Panc1 (cell line): ENCODE results near the gene SH3BGR. TPM values are rescaled to one million over a fixed set of nuclear protein-coding genes. Genes with fewer than 3 reads are reported as not detected.

Source experiments
- ATAC-seq: fragments of 200-7000 bp; cut with Tn5 transposase; 2 replicates; pipeline ENCODE4 v1.9.1; 2020; ENCODE audit warnings: mild to moderate bottlenecking, moderate library complexity
- BruUV-seq: library from RNA; stranded (reverse); fragments of 400-500 nt; replicated peaks from 2 replicates; lab custom pipeline; 2021; lab: Mats Ljungman, UMichigan
- CTCF ChIA-PET: fragments of 300-600 bp; sonication (Branson Sonifier 250); formaldehyde crosslinking; loops from one replicate; lab custom pipeline; 2022; ENCODE audit warnings: antibody characterized with exemption; lab: Charles Lee
- POLR2A ChIA-PET: fragments of 300-600 bp; sonication (Branson Sonifier 250); formaldehyde crosslinking; loops from one replicate; lab custom pipeline; 2022; ENCODE audit warnings: antibody characterized with exemption; lab: Charles Lee
- DNase-seq: peaks from one replicate; pipeline ENCODE4 v3.0.0-alpha.2; 2010; ENCODE audit warnings: low read depth, low spot score
- H3K27ac ChIP-seq: 2 replicates; pipeline ENCODE4 v1.5.1; 2011; ENCODE audit warnings: mild to moderate bottlenecking, low read length, inconsistent platforms
- H3K27me3 ChIP-seq: fragments of 200-500 bp; sonication (Bioruptor generic); 2 replicates; pipeline ENCODE4 v1.6.0; 2014; ENCODE audit warnings: low read length, inconsistent platforms; ENCODE audit not compliant: control insufficient read depth, insufficient read depth
- H3K36me3 ChIP-seq: fragments of 200-500 bp; sonication (Bioruptor generic); 2 replicates; pipeline ENCODE4 v1.5.1; 2014; ENCODE audit warnings: inconsistent platforms, mild to moderate bottlenecking, low read length, moderate library complexity; ENCODE audit not compliant: control insufficient read depth, insufficient read depth
- H3K4me1 ChIP-seq: 2 replicates; pipeline ENCODE4 v1.5.1; 2011; ENCODE audit warnings: inconsistent platforms, mild to moderate bottlenecking, low read length, moderate library complexity; ENCODE audit not compliant: control insufficient read depth, insufficient read depth
- H3K4me3 ChIP-seq, 2 experiments: 2 replicates each; pipeline ENCODE4 v1.5.1; 2011 to 2012; ENCODE audit warnings: low read depth in 2 of 2, low read length in 2 of 2, mild to moderate bottlenecking in 2 of 2, inconsistent platforms in 1 of 2, moderate library complexity in 1 of 2
- H3K9me3 ChIP-seq: fragments of 200-500 bp; sonication (Bioruptor generic); 2 replicates; pipeline ENCODE4 v1.5.1; 2014; ENCODE audit warnings: low read depth, mild to moderate bottlenecking, inconsistent platforms, low read length, moderate library complexity; ENCODE audit not compliant: control insufficient read depth, insufficient read depth
- POLR2AphosphoS5 ChIP-seq: IDR thresholded peaks from 2 replicates; pipeline ENCODE4 v1.6.1; 2012; ENCODE audit warnings: mild to moderate bottlenecking, low read depth, low read length, moderate library complexity
- SIN3A ChIP-seq: IDR thresholded peaks from 2 replicates; pipeline ENCODE4 v1.6.1; 2012; ENCODE audit warnings: low read depth, mild to moderate bottlenecking, low read length, moderate library complexity, borderline replicate concordance; ENCODE audit not compliant: insufficient read depth
- TCF7L2 ChIP-seq: IDR thresholded peaks from 2 replicates; pipeline ENCODE4 v1.6.1; 2011; ENCODE audit warnings: mild to moderate bottlenecking, low read depth, low read length, inconsistent platforms
- in situ Hi-C: cut with HindIII; loops from 2 replicates; pipeline ENCODE4 v1.10.0; 2016; ENCODE audit warnings: low sequenced_read_pairs, low pct_unique_long_range_greater_than_20kb
- intact Hi-C: fragments of 100-400 bp; cut with micrococcal nuclease; formaldehyde crosslinking; loops from one replicate; pipeline ENCODE4 v1.10.0; 2022; ENCODE audit not compliant: unreplicated experiment
- total RNA-seq: library from RNA; stranded (reverse); gene quantifications from one replicate; pipeline ENCODE4 v1.2.1, GENCODE V29; 2021; ENCODE audit not compliant: unreplicated experiment
- TF ChIP-seq, protein P1 (sequence below): fragments of 450-650 bp; IDR thresholded peaks from 2 replicates; pipeline ENCODE4 v1.5.1; 2017; ENCODE audit warnings: mild to moderate bottlenecking
- TF ChIP-seq, protein P2 (sequence below), 2 experiments: IDR thresholded peaks; 2 replicates each; pipeline ENCODE4 v1.6.1; 2011 to 2012; ENCODE audit warnings: low read depth in 2 of 2, control low read depth in 1 of 2, low read length in 1 of 2, mild to moderate bottlenecking in 1 of 2, moderate library complexity in 1 of 2; ENCODE audit not compliant: insufficient read depth in 1 of 2

SH3BGR gene
- total RNA-seq, 1 experiment from 2014 or later, result 1.7 TPM

DNA sequence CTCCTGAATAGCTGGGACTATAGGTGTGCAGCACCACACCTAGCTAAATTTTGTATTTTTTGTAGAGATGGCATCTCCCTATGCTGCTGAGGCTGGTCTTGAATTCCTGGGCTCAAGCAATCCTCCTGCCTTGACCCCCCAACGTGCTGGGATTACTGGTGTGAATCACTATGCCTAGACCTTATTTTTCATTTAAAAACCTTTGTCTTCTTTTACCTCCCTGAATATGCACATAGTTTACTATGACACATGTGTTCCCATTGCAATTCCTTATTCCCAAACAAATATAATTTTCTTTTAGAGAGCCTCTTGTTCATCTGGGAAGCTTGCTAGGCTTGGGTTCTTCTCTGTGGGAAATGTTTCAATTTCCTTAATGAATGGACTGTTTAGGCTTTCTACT lies 16.8 kb downstream of the SH3BGR start:
- no peaks in the 10 kb centered on the region for H3K4me1 ChIP-seq
- ATAC-seq, result no peak
- intact Hi-C loops, result no loop called here
- POLR2A ChIA-PET, result no interaction called here
- H3K4me3 ChIP-seq, result no peak overlapping the region
- CTCF ChIA-PET, result no interaction called here
- TF ChIP-seq SIN3A, result no peak
- TF ChIP-seq POLR2AphosphoS5, result no peak
- TF ChIP-seq, protein P1, sequence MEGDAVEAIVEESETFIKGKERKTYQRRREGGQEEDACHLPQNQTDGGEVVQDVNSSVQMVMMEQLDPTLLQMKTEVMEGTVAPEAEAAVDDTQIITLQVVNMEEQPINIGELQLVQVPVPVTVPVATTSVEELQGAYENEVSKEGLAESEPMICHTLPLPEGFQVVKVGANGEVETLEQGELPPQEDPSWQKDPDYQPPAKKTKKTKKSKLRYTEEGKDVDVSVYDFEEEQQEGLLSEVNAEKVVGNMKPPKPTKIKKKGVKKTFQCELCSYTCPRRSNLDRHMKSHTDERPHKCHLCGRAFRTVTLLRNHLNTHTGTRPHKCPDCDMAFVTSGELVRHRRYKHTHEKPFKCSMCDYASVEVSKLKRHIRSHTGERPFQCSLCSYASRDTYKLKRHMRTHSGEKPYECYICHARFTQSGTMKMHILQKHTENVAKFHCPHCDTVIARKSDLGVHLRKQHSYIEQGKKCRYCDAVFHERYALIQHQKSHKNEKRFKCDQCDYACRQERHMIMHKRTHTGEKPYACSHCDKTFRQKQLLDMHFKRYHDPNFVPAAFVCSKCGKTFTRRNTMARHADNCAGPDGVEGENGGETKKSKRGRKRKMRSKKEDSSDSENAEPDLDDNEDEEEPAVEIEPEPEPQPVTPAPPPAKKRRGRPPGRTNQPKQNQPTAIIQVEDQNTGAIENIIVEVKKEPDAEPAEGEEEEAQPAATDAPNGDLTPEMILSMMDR, result no peak
- TF ChIP-seq TCF7L2, result no peak
- TF ChIP-seq, protein P2, sequence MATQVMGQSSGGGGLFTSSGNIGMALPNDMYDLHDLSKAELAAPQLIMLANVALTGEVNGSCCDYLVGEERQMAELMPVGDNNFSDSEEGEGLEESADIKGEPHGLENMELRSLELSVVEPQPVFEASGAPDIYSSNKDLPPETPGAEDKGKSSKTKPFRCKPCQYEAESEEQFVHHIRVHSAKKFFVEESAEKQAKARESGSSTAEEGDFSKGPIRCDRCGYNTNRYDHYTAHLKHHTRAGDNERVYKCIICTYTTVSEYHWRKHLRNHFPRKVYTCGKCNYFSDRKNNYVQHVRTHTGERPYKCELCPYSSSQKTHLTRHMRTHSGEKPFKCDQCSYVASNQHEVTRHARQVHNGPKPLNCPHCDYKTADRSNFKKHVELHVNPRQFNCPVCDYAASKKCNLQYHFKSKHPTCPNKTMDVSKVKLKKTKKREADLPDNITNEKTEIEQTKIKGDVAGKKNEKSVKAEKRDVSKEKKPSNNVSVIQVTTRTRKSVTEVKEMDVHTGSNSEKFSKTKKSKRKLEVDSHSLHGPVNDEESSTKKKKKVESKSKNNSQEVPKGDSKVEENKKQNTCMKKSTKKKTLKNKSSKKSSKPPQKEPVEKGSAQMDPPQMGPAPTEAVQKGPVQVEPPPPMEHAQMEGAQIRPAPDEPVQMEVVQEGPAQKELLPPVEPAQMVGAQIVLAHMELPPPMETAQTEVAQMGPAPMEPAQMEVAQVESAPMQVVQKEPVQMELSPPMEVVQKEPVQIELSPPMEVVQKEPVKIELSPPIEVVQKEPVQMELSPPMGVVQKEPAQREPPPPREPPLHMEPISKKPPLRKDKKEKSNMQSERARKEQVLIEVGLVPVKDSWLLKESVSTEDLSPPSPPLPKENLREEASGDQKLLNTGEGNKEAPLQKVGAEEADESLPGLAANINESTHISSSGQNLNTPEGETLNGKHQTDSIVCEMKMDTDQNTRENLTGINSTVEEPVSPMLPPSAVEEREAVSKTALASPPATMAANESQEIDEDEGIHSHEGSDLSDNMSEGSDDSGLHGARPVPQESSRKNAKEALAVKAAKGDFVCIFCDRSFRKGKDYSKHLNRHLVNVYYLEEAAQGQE (IDR thresholded peaks at IDR 0.05; ENCODE audit: insufficient read depth in 1 of 2, low read depth in 2 of 2, low read length in 1 of 2), result no peak
- no peak for DNase-seq
- BruUV-seq, result no TSS peak
- no peaks in the 10 kb centered on the region for H3K9me3 ChIP-seq
- no peaks in the 10 kb centered on the region for H3K27me3 ChIP-seq
- H3K36me3 ChIP-seq, result no peaks in the 10 kb centered on the region
- no peak overlapping the region for H3K27ac ChIP-seq
- in situ Hi-C loops, result no loop called here

DNA sequence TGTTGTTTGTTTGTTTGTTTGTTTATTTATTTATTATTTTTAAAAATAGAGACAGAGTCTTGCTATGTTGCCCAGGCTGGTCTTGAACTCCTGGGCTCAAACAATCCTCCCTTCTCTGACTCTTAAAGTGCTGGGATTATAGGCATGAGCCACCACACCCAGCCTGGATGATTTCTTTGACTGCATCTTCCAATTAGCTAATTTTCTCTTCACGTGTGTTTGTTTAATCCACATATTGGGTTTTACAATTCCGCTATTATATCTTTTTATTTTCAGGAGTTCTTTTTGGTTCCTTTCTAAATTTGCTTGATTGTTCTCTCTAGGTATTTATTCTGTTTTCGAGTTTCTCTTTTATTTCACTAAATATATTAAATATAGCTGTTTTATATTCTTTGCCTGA lies 19.8 kb downstream of the SH3BGR start:
- ChIA-PET CTCF (no interaction called here), POLR2A (no interaction called here)
- no peak overlapping the region for H3K27ac ChIP-seq
- H3K36me3 ChIP-seq, result no peaks in the 10 kb centered on the region
- ATAC-seq, result no peak
- no peak overlapping the region for H3K4me3 ChIP-seq
- no peaks in the 10 kb centered on the region for H3K27me3 ChIP-seq
- no peaks in the 10 kb centered on the region for H3K4me1 ChIP-seq
- no peak for DNase-seq
- no TSS peak for BruUV-seq
- TF ChIP-seq, protein P2 (IDR thresholded peaks at IDR 0.05; ENCODE audit: insufficient read depth in 1 of 2, low read depth in 2 of 2, low read length in 1 of 2), result no peak
- TF ChIP-seq TCF7L2 (no peak), POLR2AphosphoS5 (no peak), SIN3A (no peak)
- TF ChIP-seq, protein P1, result no peak
- in situ Hi-C loops (no loop called here), intact Hi-C loops (no loop called here)
- no peaks in the 10 kb centered on the region for H3K9me3 ChIP-seq
